GM23338 (cell line): ENCODE measurements around the gene INPP5A. TPM values are rescaled to one million over a fixed set of nuclear protein-coding genes. Genes with fewer than 3 reads are reported as not detected.

ENCODE experiments used
- ATAC-seq: fragments of 200-7000 bp; cut with Tn5 transposase; 3 replicates; pipeline ENCODE4 v1.9.1; 2020
- DNase-seq: peaks from one replicate; pipeline ENCODE4 v3.0.0-alpha.2; 2015; ENCODE audit warnings: low spot score
- H2AFZ ChIP-seq: fragments of 200-600 bp; sonication (generic); 2 replicates; pipeline ENCODE4 v1.8.0; 2016; ENCODE audit warnings: antibody characterized with exemption, mild to moderate bottlenecking, moderate library complexity
- H3F3A ChIP-seq: fragments of 200-600 bp; sonication (generic); replicated peaks from 2 replicates; pipeline ENCODE4 v1.8.0; 2017; ENCODE audit warnings: antibody characterized with exemption, mixed run types, low read depth
- H3K27ac ChIP-seq: fragments of 200-600 bp; sonication (generic); 2 replicates; pipeline ENCODE4 v1.6.1; 2016; ENCODE audit warnings: low read depth
- H3K27me3 ChIP-seq: fragments of 200-600 bp; sonication (generic); 2 replicates; pipeline ENCODE4 v1.8.0; 2016; ENCODE audit warnings: mild to moderate bottlenecking, mixed run types, moderate library complexity; ENCODE audit not compliant: insufficient read depth
- H3K36me3 ChIP-seq: fragments of 200-600 bp; sonication (generic); 2 replicates; pipeline ENCODE4 v1.8.0; 2016; ENCODE audit warnings: mild to moderate bottlenecking; ENCODE audit not compliant: insufficient read depth
- H3K4me1 ChIP-seq: fragments of 200-600 bp; sonication (generic); 2 replicates; pipeline ENCODE4 v1.8.0; 2016; ENCODE audit warnings: mild to moderate bottlenecking, moderate library complexity; ENCODE audit not compliant: insufficient read depth
- H3K4me2 ChIP-seq: fragments of 200-600 bp; sonication (generic); 2 replicates; pipeline ENCODE4 v1.7.1; 2017; ENCODE audit warnings: mixed run types
- H3K4me3 ChIP-seq: fragments of 200-600 bp; sonication (generic); 2 replicates; pipeline ENCODE4 v1.6.1; 2016; ENCODE audit warnings: mixed run types
- H3K79me2 ChIP-seq: fragments of 200-600 bp; sonication (generic); replicated peaks from 2 replicates; pipeline ENCODE4 v1.8.0; 2017; ENCODE audit warnings: mild to moderate bottlenecking; ENCODE audit not compliant: insufficient read depth
- H3K9me2 ChIP-seq: fragments of 200-600 bp; sonication (generic); 2 replicates; pipeline ENCODE4 v1.8.0; 2017; ENCODE audit not compliant: insufficient read depth
- H4K20me1 ChIP-seq: fragments of 200-600 bp; sonication (generic); replicated peaks from 2 replicates; pipeline ENCODE4 v1.8.0; 2017; ENCODE audit warnings: mild to moderate bottlenecking; ENCODE audit not compliant: insufficient read depth
- H3K27ac Mint-ChIP-seq: 2 replicates; pipeline ENCODE4 v1.8.0; 2020; ENCODE audit warnings: inconsistent platforms, mild to moderate bottlenecking, moderate library complexity, mixed read lengths
- H3K27me3 Mint-ChIP-seq: 3 replicates; pipeline ENCODE4 v1.8.0; 2022; ENCODE audit warnings: low read depth, mild to moderate bottlenecking, moderate library complexity, mixed read lengths, inconsistent platforms; ENCODE audit not compliant: insufficient read depth, poor library complexity
- H3K36me3 Mint-ChIP-seq: 3 replicates; pipeline ENCODE4 v1.8.0; 2021; ENCODE audit warnings: low read depth, mild to moderate bottlenecking, inconsistent platforms, moderate library complexity, mixed read lengths
- H3K4me1 Mint-ChIP-seq: 3 replicates; pipeline ENCODE4 v1.8.0; 2020; ENCODE audit warnings: mild to moderate bottlenecking, inconsistent platforms, mixed read lengths
- H3K4me3 Mint-ChIP-seq: 3 replicates; pipeline ENCODE4 v1.8.0; 2021; ENCODE audit warnings: moderate library complexity, mild to moderate bottlenecking, inconsistent platforms, mixed read lengths
- H3K9me3 Mint-ChIP-seq: 3 replicates; pipeline ENCODE4 v1.8.0; 2020; ENCODE audit warnings: moderate library complexity, mild to moderate bottlenecking, inconsistent platforms, mixed read lengths
- CREB1 ChIP-seq: fragments of 250-450 bp; sonication (Bioruptor Pico); IDR thresholded peaks from 2 replicates; pipeline ENCODE4 v1.5.0; 2020; ENCODE audit warnings: low read depth, mild to moderate bottlenecking, moderate library complexity
- EZH2 ChIP-seq: fragments of 200-600 bp; sonication (generic); IDR thresholded peaks from one replicate; pipeline ENCODE4 v1.8.0; 2017; ENCODE audit warnings: antibody characterized with exemption, mild to moderate bottlenecking, low read depth; ENCODE audit not compliant: unreplicated experiment
- JUNB ChIP-seq: IDR thresholded peaks from one replicate; pipeline ENCODE4 v1.6.1; 2016; ENCODE audit warnings: antibody characterized with exemption; ENCODE audit not compliant: unreplicated experiment
- NANOG ChIP-seq: IDR thresholded peaks from 2 replicates; pipeline ENCODE4 v1.6.1; 2016; ENCODE audit warnings: antibody characterized with exemption, borderline replicate concordance
- polyA plus RNA-seq: library from polyadenylated mRNA; unstranded; fragments of >200 nt; fragmentation: Nextera tagmentation; extraction: Ambion mirVana; gene quantifications from 2 replicates; pipeline ENCODE4 v1.2.1, GENCODE V29; 2016
- total RNA-seq: library from RNA; depleted of rRNA; stranded (reverse); fragments of >200 nt; shearing (Covaris generic); gene quantifications from 2 replicates; pipeline ENCODE4 v1.2.3, GENCODE V29; 2014
- TF ChIP-seq, protein P1 (sequence below), 2 experiments: fragments of 200-600 bp in 1 of 2; sonication (generic) in 1 of 2; conservative IDR thresholded peaks; 2 replicates each; pipeline versions ENCODE4 v1.5.1 to v1.6.1; 2016 to 2017; ENCODE audit warnings: antibody characterized with exemption in 2 of 2, low read depth in 2 of 2, mild to moderate bottlenecking in 2 of 2, moderate library complexity in 1 of 2
- TF ChIP-seq, protein P2 (sequence below): IDR thresholded peaks from one replicate; pipeline ENCODE4 v1.6.1; 2018; ENCODE audit warnings: antibody characterized with exemption; ENCODE audit not compliant: unreplicated experiment
- TF ChIP-seq, protein P3 (sequence below): IDR thresholded peaks from 2 replicates; pipeline ENCODE4 v1.6.1; 2016; ENCODE audit warnings: antibody characterized with exemption

INPP5A gene
- total and polyA plus RNA-seq, 2 experiments from 2014 or later = 5.9 to 40.6 TPM

GRCh38 chr10:132523561-132524442 lies 13.8 kb upstream of the INPP5A start (continued):
- TF ChIP-seq, protein P1, sequence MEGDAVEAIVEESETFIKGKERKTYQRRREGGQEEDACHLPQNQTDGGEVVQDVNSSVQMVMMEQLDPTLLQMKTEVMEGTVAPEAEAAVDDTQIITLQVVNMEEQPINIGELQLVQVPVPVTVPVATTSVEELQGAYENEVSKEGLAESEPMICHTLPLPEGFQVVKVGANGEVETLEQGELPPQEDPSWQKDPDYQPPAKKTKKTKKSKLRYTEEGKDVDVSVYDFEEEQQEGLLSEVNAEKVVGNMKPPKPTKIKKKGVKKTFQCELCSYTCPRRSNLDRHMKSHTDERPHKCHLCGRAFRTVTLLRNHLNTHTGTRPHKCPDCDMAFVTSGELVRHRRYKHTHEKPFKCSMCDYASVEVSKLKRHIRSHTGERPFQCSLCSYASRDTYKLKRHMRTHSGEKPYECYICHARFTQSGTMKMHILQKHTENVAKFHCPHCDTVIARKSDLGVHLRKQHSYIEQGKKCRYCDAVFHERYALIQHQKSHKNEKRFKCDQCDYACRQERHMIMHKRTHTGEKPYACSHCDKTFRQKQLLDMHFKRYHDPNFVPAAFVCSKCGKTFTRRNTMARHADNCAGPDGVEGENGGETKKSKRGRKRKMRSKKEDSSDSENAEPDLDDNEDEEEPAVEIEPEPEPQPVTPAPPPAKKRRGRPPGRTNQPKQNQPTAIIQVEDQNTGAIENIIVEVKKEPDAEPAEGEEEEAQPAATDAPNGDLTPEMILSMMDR (conservative IDR thresholded peaks at IDR 0.05; ENCODE audit: low read depth in 2 of 2) = no peak
- TF ChIP-seq, protein P2, sequence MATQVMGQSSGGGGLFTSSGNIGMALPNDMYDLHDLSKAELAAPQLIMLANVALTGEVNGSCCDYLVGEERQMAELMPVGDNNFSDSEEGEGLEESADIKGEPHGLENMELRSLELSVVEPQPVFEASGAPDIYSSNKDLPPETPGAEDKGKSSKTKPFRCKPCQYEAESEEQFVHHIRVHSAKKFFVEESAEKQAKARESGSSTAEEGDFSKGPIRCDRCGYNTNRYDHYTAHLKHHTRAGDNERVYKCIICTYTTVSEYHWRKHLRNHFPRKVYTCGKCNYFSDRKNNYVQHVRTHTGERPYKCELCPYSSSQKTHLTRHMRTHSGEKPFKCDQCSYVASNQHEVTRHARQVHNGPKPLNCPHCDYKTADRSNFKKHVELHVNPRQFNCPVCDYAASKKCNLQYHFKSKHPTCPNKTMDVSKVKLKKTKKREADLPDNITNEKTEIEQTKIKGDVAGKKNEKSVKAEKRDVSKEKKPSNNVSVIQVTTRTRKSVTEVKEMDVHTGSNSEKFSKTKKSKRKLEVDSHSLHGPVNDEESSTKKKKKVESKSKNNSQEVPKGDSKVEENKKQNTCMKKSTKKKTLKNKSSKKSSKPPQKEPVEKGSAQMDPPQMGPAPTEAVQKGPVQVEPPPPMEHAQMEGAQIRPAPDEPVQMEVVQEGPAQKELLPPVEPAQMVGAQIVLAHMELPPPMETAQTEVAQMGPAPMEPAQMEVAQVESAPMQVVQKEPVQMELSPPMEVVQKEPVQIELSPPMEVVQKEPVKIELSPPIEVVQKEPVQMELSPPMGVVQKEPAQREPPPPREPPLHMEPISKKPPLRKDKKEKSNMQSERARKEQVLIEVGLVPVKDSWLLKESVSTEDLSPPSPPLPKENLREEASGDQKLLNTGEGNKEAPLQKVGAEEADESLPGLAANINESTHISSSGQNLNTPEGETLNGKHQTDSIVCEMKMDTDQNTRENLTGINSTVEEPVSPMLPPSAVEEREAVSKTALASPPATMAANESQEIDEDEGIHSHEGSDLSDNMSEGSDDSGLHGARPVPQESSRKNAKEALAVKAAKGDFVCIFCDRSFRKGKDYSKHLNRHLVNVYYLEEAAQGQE = no peak
- TF ChIP-seq NANOG = no peak
- no peak for TF ChIP-seq JUNB
- TF ChIP-seq CREB1 (CRISPR knock-in tag) = no peak

- TF ChIP-seq EZH2 = no peak
- TF ChIP-seq, protein P3, sequence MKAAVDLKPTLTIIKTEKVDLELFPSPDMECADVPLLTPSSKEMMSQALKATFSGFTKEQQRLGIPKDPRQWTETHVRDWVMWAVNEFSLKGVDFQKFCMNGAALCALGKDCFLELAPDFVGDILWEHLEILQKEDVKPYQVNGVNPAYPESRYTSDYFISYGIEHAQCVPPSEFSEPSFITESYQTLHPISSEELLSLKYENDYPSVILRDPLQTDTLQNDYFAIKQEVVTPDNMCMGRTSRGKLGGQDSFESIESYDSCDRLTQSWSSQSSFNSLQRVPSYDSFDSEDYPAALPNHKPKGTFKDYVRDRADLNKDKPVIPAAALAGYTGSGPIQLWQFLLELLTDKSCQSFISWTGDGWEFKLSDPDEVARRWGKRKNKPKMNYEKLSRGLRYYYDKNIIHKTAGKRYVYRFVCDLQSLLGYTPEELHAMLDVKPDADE = no peak
- TF ChIP-seq CREB1 (CRISPR knock-in tag) = no peak
- H3K4me1 ChIP-seq = no peaks in the 10 kb centered on the region
- Mint-ChIP-seq H3K27ac (no peak overlapping the region), H3K9me3 (no peaks in the 10 kb centered on the region), H3K4me1 (peaks cover 9% of the 10 kb centered on the region; the same call in 2 of the 3 replicates), H3K36me3 (no peaks in the 10 kb centered on the region), H3K4me3 (no peak overlapping the region), H3K27me3 (peaks cover 10% of the 10 kb centered on the region)
- no peaks in the 10 kb centered on the region for H3K9me2 ChIP-seq
- H3K4me2 ChIP-seq = no peak overlapping the region
- no peaks in the 10 kb centered on the region for H3K36me3 ChIP-seq
- DNase-seq (no peak), ATAC-seq (no peak)
- H3K4me3 ChIP-seq = no peak overlapping the region
- H3K27ac ChIP-seq = no peak overlapping the region
- H4K20me1 ChIP-seq = no peaks in the 10 kb centered on the region
- H3K27me3 ChIP-seq = peaks cover 11% of the 10 kb centered on the region; the same call in 1 of the 2 replicates
- no peaks in the 10 kb centered on the region for H3F3A ChIP-seq
- no peaks in the 10 kb centered on the region for H3K79me2 ChIP-seq
- no peak overlapping the region for H2AFZ ChIP-seq
These were observed 12.9 kb upstream of the INPP5A start for GRCh38 chr10:132524443-132525285.
